DND-41 (cell line): ENCODE measurements around the gene GPANK1.

Source experiments
- ATAC-seq: fragments of 200-7000 bp; cut with Tn5 transposase; 3 replicates; pipeline ENCODE4 v1.9.1; 2021; ENCODE audit warnings: low read depth; ENCODE audit not compliant: insufficient read depth
- DNase-seq: peaks from one replicate; pipeline ENCODE4 v3.0.0-alpha.2; 2020
- H2AFZ ChIP-seq: 2 replicates; pipeline ENCODE4 v1.6.0; 2012; ENCODE audit warnings: low read depth, low read length
- H3K27ac ChIP-seq: 2 replicates; pipeline ENCODE4 v1.5.1; 2012; ENCODE audit warnings: low read length, inconsistent platforms
- H3K27me3 ChIP-seq: fragments of 200-600 bp; sonication (generic); 2 replicates; pipeline ENCODE4 v1.6.0; 2012; ENCODE audit warnings: low read length, mild to moderate bottlenecking, inconsistent platforms; ENCODE audit not compliant: insufficient read depth, poor library complexity
- H3K36me3 ChIP-seq: 2 replicates; pipeline ENCODE4 v1.5.1; 2012; ENCODE audit warnings: low read length, inconsistent platforms; ENCODE audit not compliant: insufficient read depth
- H3K4me1 ChIP-seq: 2 replicates; pipeline ENCODE4 v1.5.1; 2012; ENCODE audit warnings: mild to moderate bottlenecking, low read length; ENCODE audit not compliant: insufficient read depth
- H3K4me2 ChIP-seq: 2 replicates; pipeline ENCODE4 v1.6.0; 2012; ENCODE audit warnings: mild to moderate bottlenecking, moderate library complexity, low read length, inconsistent platforms; ENCODE audit not compliant: insufficient read depth
- H3K4me3 ChIP-seq, 2 experiments: fragments of 200-600 bp in 1 of 2; shearing (Covaris generic) in 1 of 2; 2 replicates each; pipeline ENCODE4 v1.5.1; 2012 to 2016; ENCODE audit warnings: inconsistent platforms in 2 of 2, low read length in 2 of 2, mild to moderate bottlenecking in 2 of 2, low read depth in 1 of 2, moderate library complexity in 1 of 2
- H3K79me2 ChIP-seq: 2 replicates; pipeline ENCODE4 v1.6.0; 2012; ENCODE audit warnings: low read length, inconsistent platforms; ENCODE audit not compliant: insufficient read depth
- H3K9ac ChIP-seq: 2 replicates; pipeline ENCODE4 v1.6.0; 2012; ENCODE audit warnings: low read depth, mild to moderate bottlenecking, inconsistent platforms, low read length, moderate library complexity
- H3K9me3 ChIP-seq: 2 replicates; pipeline ENCODE4 v1.5.1; 2012; ENCODE audit warnings: low read length, moderate library complexity, mild to moderate bottlenecking, inconsistent platforms; ENCODE audit not compliant: insufficient read depth, severe bottlenecking
- H4K20me1 ChIP-seq: 2 replicates; pipeline ENCODE4 v1.6.0; 2012; ENCODE audit warnings: low read length; ENCODE audit not compliant: insufficient read depth
- CTCF ChIP-seq: IDR thresholded peaks from 2 replicates; pipeline ENCODE4 v1.5.1; 2012; ENCODE audit warnings: borderline replicate concordance, low read length, moderate library complexity, mild to moderate bottlenecking; ENCODE audit not compliant: poor library complexity, severe bottlenecking; ENCODE audit errors: extremely low read depth
- EZH2 ChIP-seq: IDR thresholded peaks from 3 replicates; pipeline ENCODE4 v1.6.1; 2012; ENCODE audit warnings: borderline replicate concordance, low read depth, mild to moderate bottlenecking, moderate library complexity, low read length, inconsistent platforms; ENCODE audit not compliant: severe bottlenecking

Gene GPANK1

DNA sequence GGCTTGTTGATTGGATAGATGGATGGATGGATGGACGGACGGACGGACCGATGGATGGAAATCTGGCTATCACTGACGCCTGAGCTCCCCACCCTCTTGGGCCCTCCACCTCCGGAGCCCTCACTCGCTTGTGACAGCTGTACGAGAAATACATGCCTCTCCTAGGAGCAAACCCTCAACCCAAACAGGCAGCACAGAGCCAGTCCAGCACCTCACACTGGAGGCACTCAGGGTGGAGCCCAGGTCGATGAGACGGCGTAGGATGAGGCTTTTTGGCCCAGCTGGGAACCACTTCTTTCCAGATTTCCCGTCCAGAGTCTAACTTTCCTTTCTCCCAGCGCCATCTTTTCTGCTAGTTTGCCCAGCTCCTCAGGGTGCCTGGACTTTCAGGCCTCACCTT, 18.8 kb upstream of the GPANK1 start:
- Histone ChIP-seq H3K9me3 (no peaks in the 10 kb centered on the region), H3K79me2 (no peaks in the 10 kb centered on the region), H3K36me3 (peaks cover 30% of the 10 kb centered on the region), H4K20me1 (no peaks in the 10 kb centered on the region), H3K27ac (no peak overlapping the region), H3K4me2 (no peak overlapping the region), H2AFZ (no peak overlapping the region), H3K4me3 (no peak overlapping the region), H3K4me1 (no peaks in the 10 kb centered on the region), H3K9ac (no peak overlapping the region), H3K27me3 (no peaks in the 10 kb centered on the region)
- ATAC-seq (no peak), DNase-seq (no peak)
- TF ChIP-seq CTCF (no peak), EZH2 (no peak)

DNA sequence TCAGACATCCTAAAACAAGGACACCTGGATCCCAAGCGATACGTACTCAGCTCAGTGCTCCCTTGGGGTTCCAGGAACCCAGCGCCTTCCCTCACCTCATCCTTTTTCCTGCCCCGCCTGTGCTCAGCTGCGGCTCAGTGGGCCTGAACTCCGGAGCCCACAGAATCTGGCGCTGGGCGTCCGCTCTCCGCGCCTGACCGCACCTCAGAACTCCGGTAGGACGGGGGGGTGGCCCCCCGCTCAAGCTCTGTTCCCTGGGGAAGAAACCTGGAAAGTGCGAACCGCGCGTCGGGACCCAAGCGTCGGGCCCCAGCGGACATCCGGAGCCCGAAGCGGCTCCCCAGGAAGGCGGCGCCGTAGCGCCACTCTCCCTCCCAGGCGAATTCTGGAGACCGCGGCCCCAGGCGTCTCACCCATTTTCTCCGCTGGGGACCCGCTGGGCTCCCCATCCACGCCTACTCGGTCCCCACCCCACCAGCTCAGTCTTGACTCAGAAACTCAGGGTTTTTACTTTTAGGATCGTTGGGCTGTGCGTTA, 16.4 kb upstream of the GPANK1 start:
- TF ChIP-seq CTCF (no peak), EZH2 (no peak)
- no peaks in the 10 kb centered on the region for H3K9me3 ChIP-seq
- no peak overlapping the region for H3K4me2 ChIP-seq
- no peaks in the 10 kb centered on the region for H3K4me1 ChIP-seq
- no peak overlapping the region for H3K27ac ChIP-seq
- DNase-seq = no peak
- H2AFZ ChIP-seq = no peak overlapping the region
- ATAC-seq = no peak
- H3K79me2 ChIP-seq = no peaks in the 10 kb centered on the region
- H3K4me3 ChIP-seq = no peak overlapping the region
- peaks cover 7% of the 10 kb centered on the region; the same call in 1 of the 2 replicates for H3K36me3 ChIP-seq
- no peak overlapping the region for H3K9ac ChIP-seq
- H4K20me1 ChIP-seq = no peaks in the 10 kb centered on the region
- no peaks in the 10 kb centered on the region for H3K27me3 ChIP-seq

DNA sequence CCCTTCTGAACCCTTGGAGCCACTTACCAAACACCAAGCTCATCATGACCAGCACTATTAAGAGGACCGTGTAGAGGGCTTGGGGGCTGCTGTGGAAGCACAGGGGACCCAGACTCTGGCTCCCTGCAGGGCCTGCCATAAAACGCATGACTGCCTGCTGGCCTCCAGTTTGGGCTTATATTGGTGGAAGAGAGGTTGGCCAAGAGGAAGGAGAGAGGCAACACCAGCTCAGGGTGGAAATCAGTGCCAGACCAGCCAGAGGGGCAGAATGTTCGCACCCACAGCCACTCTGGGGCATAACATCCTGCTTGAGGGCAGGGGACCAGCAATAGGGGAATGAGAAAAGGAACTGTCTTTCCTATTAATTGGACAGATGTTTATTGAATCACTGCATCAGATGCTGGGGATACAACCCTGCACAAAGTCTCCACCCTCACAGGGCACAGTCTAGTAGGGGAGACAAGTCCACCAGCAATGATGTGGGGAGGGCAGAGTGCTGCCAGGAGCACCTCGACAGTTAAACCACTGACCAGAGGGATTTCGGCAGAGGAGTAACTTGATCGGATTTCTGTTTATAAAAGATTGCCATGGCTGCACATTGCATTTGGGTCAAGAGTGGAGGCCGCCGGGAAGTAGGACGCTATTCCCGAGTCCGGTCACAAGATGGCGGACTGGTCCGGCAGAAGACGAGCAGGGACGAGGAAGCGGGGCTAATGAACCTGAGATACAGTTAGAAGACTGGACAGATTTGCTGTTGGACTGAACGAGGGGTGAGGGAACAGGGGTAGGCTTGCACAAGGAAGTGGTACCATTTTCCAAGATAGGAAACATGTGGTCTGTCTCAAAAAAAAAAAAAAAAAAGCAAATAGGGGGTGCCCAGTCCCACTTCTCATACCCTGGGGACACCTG, 15.7 kb upstream of the GPANK1 start, which contains the start of gene LY6G5C:
LY6G5C (minus strand) TSS at position 842 of the 909 bp plus-strand sequence; CDS start at position 148, 694 bp downstream.
- DNase-seq = peak; percentile 33
- Histone ChIP-seq H4K20me1 (no peaks in the 10 kb centered on the region), H3K4me3 (no peak within 1 kb of the TSS), H3K4me2 (no peak within 1 kb of the TSS), H3K9me3 (no peaks in the 10 kb centered on the region), H3K4me1 (no peaks in the 10 kb centered on the region), H3K27me3 (no peaks in the 10 kb centered on the region), H3K9ac (no peak within 1 kb of the TSS), H3K79me2 (no peaks in the 10 kb centered on the region), H3K27ac (no peak within 1 kb of the TSS), H3K36me3 (peaks cover 6% of the 10 kb centered on the region; the same call in 1 of the 2 replicates), H2AFZ (no peak within 1 kb of the TSS)
- TF ChIP-seq CTCF = peak; percentile 56
- no peak for TF ChIP-seq EZH2
- no peak for ATAC-seq
